K562 (cell line): ENCODE measurements around the gene TAP2. TPM values are rescaled to one million over a fixed set of nuclear protein-coding genes. Genes with fewer than 3 reads are reported as not detected.

Experiments used
- BACH1 ChIP-seq: fragments of 200-800 bp; sonication (Bioruptor generic); IDR thresholded peaks from 2 replicates; pipeline ENCODE4 v1.6.1; 2016; ENCODE audit warnings: missing genetic modification characterization, missing compliant biosample characterization
- CBFA2T2 ChIP-seq: fragments of 450-650 bp; conservative IDR thresholded peaks from 2 replicates; pipeline ENCODE4 v1.6.1; 2017; ENCODE audit warnings: mild to moderate bottlenecking
- CCAR2 ChIP-seq: fragments of 200-400 bp; formaldehyde crosslinking; IDR thresholded peaks from 2 replicates; pipeline ENCODE4 v1.6.1; 2017; ENCODE audit warnings: mild to moderate bottlenecking, low read depth, low read length
- CREB3L1 ChIP-seq: fragments of 450-650 bp; IDR thresholded peaks from 2 replicates; pipeline ENCODE4 v1.6.1; 2014; ENCODE audit warnings: low read depth, mild to moderate bottlenecking, moderate library complexity, borderline replicate concordance
- E2F1 ChIP-seq: sonication (generic); formaldehyde crosslinking; IDR thresholded peaks from 2 replicates; pipeline ENCODE4 v1.8.1; 2023; ENCODE audit warnings: mild to moderate bottlenecking, missing genetic modification reagents, moderate library complexity
- E2F8 ChIP-seq: fragments of 450-650 bp; IDR thresholded peaks from 2 replicates; pipeline ENCODE4 v1.7.1; 2018; ENCODE audit warnings: mild to moderate bottlenecking, low read depth; ENCODE audit not compliant: partially characterized antibody
- ESRRA ChIP-seq: fragments of 450-650 bp; IDR thresholded peaks from 2 replicates; pipeline ENCODE4 v1.6.1; 2014; ENCODE audit warnings: low read depth, mild to moderate bottlenecking, moderate library complexity, borderline replicate concordance
- ETV1 ChIP-seq: fragments of 450-650 bp; conservative IDR thresholded peaks from 2 replicates; pipeline ENCODE4 v1.6.1; 2016; ENCODE audit warnings: missing genetic modification characterization, control low read depth, low read depth, missing compliant biosample characterization
- JUNB ChIP-seq: fragments of 450-650 bp; formaldehyde crosslinking; conservative IDR thresholded peaks from 2 replicates; pipeline ENCODE4 v1.4.0; 2020; ENCODE audit warnings: mild to moderate bottlenecking
- NFATC3 ChIP-seq: fragments of 450-650 bp; IDR thresholded peaks from 2 replicates; pipeline ENCODE4 v1.6.1; 2017; ENCODE audit warnings: mild to moderate bottlenecking
- NR3C1 ChIP-seq: sonication (generic); formaldehyde crosslinking; IDR thresholded peaks from 2 replicates; pipeline ENCODE4 v1.8.1; 2022; ENCODE audit warnings: missing genetic modification reagents
- RERE ChIP-seq: sonication (generic); formaldehyde crosslinking; IDR thresholded peaks from 2 replicates; pipeline ENCODE4 v1.8.0; 2023; ENCODE audit warnings: missing genetic modification reagents, mild to moderate bottlenecking, borderline replicate concordance
- SOX6 ChIP-seq: fragments of 450-650 bp; IDR thresholded peaks from 2 replicates; pipeline ENCODE4 v1.6.1; 2014; ENCODE audit warnings: mild to moderate bottlenecking
- TOE1 ChIP-seq, 2 experiments: fragments of 450-650 bp in 1 of 2; sonication (generic) in 1 of 2; formaldehyde crosslinking in 1 of 2; IDR thresholded peaks; 2 replicates each; pipeline versions ENCODE4 v1.7.1 to v1.8.0; 2016 to 2022; ENCODE audit warnings: borderline replicate concordance in 2 of 2, mild to moderate bottlenecking in 2 of 2, antibody characterized with exemption in 1 of 2, inconsistent platforms in 1 of 2, low read depth in 1 of 2, missing genetic modification reagents in 1 of 2, moderate library complexity in 1 of 2
- ZNF239 ChIP-seq: fragments of 250-450 bp; sonication (Bioruptor Pico); IDR thresholded peaks from 2 replicates; pipeline ENCODE4 v1.4.0; 2020; ENCODE audit warnings: mild to moderate bottlenecking
- polyA plus RNA-seq, 8 experiments: library from polyadenylated mRNA; depleted of rRNA in 4 of 8; stranded (reverse) in 5 of 8; unstranded in 3 of 8; fragments of >200 nt; fragmentation: Nextera tagmentation in 2 of 8; fragmentation: Illumina TruSeq in 1 of 8; extraction: Ambion mirVana in 2 of 8; extraction: Trizol in 1 of 8; gene quantifications; 2 replicates each; pipeline versions ENCODE4 v1.2.1 to v1.2.3, GENCODE V29; 2011 to 2014; ENCODE audit warnings: inconsistent platforms in 1 of 8, missing spikeins in 1 of 8
- total RNA-seq, 7 experiments: library from RNA; depleted of rRNA in 6 of 7; stranded (reverse); fragments of >200 nt in 6 of 7; fragmentation: Illumina TruSeq in 2 of 7; extraction: Trizol in 2 of 7; gene quantifications; 2 replicates each; pipeline versions ENCODE4 v1.2.1 to v1.2.3, GENCODE V29; 2011 to 2021; ENCODE audit warnings: low replicate concordance in 1 of 7

The TAP2 gene
- total and polyA plus RNA-seq, 9 of the 15 experiments (the other 6 are each of a cell fraction or from before 2014, with no cell fraction given) = 2.0 to 53.5 (median 19.6) TPM

GRCh38 chr6:32838114-32838958 is at the start of gene TAP2 (continued):
- TF ChIP-seq ZNF239 (CRISPR knock-in tag) (0 out of 2 replicates have a peak, but pooled peaks have one; percentile 11), SOX6 (peak; percentile 34; the same call in 1 of the 2 replicates), E2F8 (no peak), JUNB (CRISPR knock-in tag) (no peak), CCAR2 (no peak), ETV1 (tag) (peak; percentile 57), CBFA2T2 (no peak), RERE (CRISPR knock-in tag) (no peak), BACH1 (tag) (no peak), ESRRA (peak; percentile 76; the same call in 1 of the 2 replicates), NR3C1 (CRISPR knock-in tag) (no peak), CREB3L1 (no peak; the same call in 1 of the 2 replicates), E2F1 (CRISPR knock-in tag) (no peak; the same call in 1 of the 2 replicates), TOE1 (IDR thresholded peaks at IDR 0.05; ENCODE audit: borderline replicate concordance) (peak; percentile 36; the same call in 1 of the 2 replicates), TOE1 (CRISPR knock-in tag; IDR thresholded peaks at IDR 0.05; ENCODE audit: borderline replicate concordance, low read depth) (no peak), NFATC3 (no peak)
